GM19372 (cell line): ENCODE data around the gene ZDHHC22.

Source experiments
- ATAC-seq: cut with Tn5 transposase; IDR thresholded peaks from one replicate; pipeline ENCODE4 v1.9.1; 2021; ENCODE audit warnings: mild to moderate bottlenecking, low read depth, moderate library complexity; ENCODE audit not compliant: unreplicated experiment

ZDHHC22 gene

GRCh38 chr14:77158175-77158881 lies 16.7 kb upstream of the ZDHHC22 start:
- no peak for ATAC-seq

- no peak for ATAC-seq
Measured at GRCh38 chr14:77157740-77158139, 16.1 kb upstream of the ZDHHC22 start.

- ATAC-seq: no peak
Measured at GRCh38 chr14:77155083-77155482, 13.5 kb upstream of the ZDHHC22 start.

- no peak for ATAC-seq
Measured at GRCh38 chr14:77154421-77154820, 12.8 kb upstream of the ZDHHC22 start.

GRCh38 chr14:77153802-77154201 lies 12.2 kb upstream of the ZDHHC22 start:
- no peak for ATAC-seq

GRCh38 chr14:77151918-77152588 lies 10.5 kb upstream of the ZDHHC22 start:
- ATAC-seq: no peak

GRCh38 chr14:77151245-77151644 lies 9.7 kb upstream of the ZDHHC22 start:
- no peak for ATAC-seq

- ATAC-seq: no peak
Measured at GRCh38 chr14:77148510-77149231, 7.1 kb upstream of the ZDHHC22 start.

GRCh38 chr14:77145975-77146740 lies 4.6 kb upstream of the ZDHHC22 start:
- no peak for ATAC-seq

- ATAC-seq: no peak
Measured at GRCh38 chr14:77144412-77145115, 3.0 kb upstream of the ZDHHC22 start.

- ATAC-seq: no peak
Measured at GRCh38 chr14:77143071-77143470, 1.5 kb upstream of the ZDHHC22 start.

GRCh38 chr14:77142005-77142800 lies 612 bp upstream of the ZDHHC22 start:
- ATAC-seq: no peak

- ATAC-seq: no peak
Measured at GRCh38 chr14:77140359-77141213, 1.0 kb downstream of the ZDHHC22 start.

GRCh38 chr14:77139540-77140358 lies 1.8 kb downstream of the ZDHHC22 start:
- no peak for ATAC-seq

GRCh38 chr14:77139022-77139421 lies 2.6 kb downstream of the ZDHHC22 start:
- no peak for ATAC-seq

GRCh38 chr14:77133720-77134338 lies 7.8 kb downstream of the ZDHHC22 start:
- ATAC-seq: no peak

- no peak for ATAC-seq
Measured at GRCh38 chr14:77131871-77132486, 9.6 kb downstream of the ZDHHC22 start.
